CD4-positive, alpha-beta T cell (primary cell): ENCODE results near the gene CASQ2. TPM values are rescaled to one million over a fixed set of nuclear protein-coding genes. Genes with fewer than 3 reads are reported as not detected.

Experiments used
- ATAC-seq: fragments of 200-7000 bp; cut with Tn5 transposase; one replicate; pipeline ENCODE4 v1.10.0; 2022; ENCODE audit warnings: mild to moderate bottlenecking; ENCODE audit not compliant: poor library complexity
- CTCF ChIA-PET: fragments of 350-600 bp; sonication (Branson Sonifier 250); formaldehyde crosslinking; loops from one replicate; lab custom pipeline; 2021; ENCODE audit warnings: antibody characterized with exemption, inconsistent platforms; lab: Charles Lee
- POLR2A ChIA-PET: fragments of 350-600 bp; sonication (Branson Sonifier 250); formaldehyde crosslinking; loops from one replicate; lab custom pipeline; 2021; ENCODE audit warnings: antibody characterized with exemption, inconsistent platforms; lab: Charles Lee
- DNase-seq, 14 experiments: peaks; one replicate each; pipeline ENCODE4 v3.0.0-alpha.2; 2013 to 2020; ENCODE audit warnings: mixed read lengths in 2 of 14
- H3K27ac ChIP-seq, 2 donors: one replicate each; pipeline versions ENCODE4 v1.5.1 to v1.7.0; 2013; ENCODE audit warnings: low read length in 2 of 2, low read depth in 1 of 2, mild to moderate bottlenecking in 1 of 2
- H3K27me3 ChIP-seq, 2 experiments: 1 replicate in 1 of 2; 2 replicates in 1 of 2; pipeline versions ENCODE4 v1.6.1 to v1.7.0; 2013; ENCODE audit warnings: low read length in 2 of 2, control low read depth in 1 of 2, mild to moderate bottlenecking in 1 of 2, moderate library complexity in 1 of 2; ENCODE audit not compliant: insufficient read depth in 2 of 2, control insufficient read depth in 1 of 2
- H3K36me3 ChIP-seq: one replicate; pipeline ENCODE4 v1.6.1; 2013; ENCODE audit warnings: low read length, control low read depth; ENCODE audit not compliant: insufficient read depth
- H3K4me1 ChIP-seq: one replicate; pipeline ENCODE4 v1.6.1; 2013; ENCODE audit warnings: low read length, control low read depth; ENCODE audit not compliant: insufficient read depth
- H3K4me3 ChIP-seq: one replicate; pipeline ENCODE4 v1.5.1; 2013; ENCODE audit warnings: mild to moderate bottlenecking, low read length, moderate library complexity
- H3K9me3 ChIP-seq, 2 experiments: 1 replicate in 1 of 2; 2 replicates in 1 of 2; pipeline versions ENCODE4 v1.6.1 to v1.7.0; 2013; ENCODE audit warnings: low read length in 2 of 2, mild to moderate bottlenecking in 2 of 2, control low read depth in 1 of 2, moderate library complexity in 1 of 2; ENCODE audit not compliant: control insufficient read depth in 1 of 2, insufficient read depth in 1 of 2
- H3K27ac Mint-ChIP-seq: one replicate; pipeline ENCODE4 v1.8.0; 2020; ENCODE audit warnings: mixed read lengths
- H3K27me3 Mint-ChIP-seq: one replicate; pipeline ENCODE4 v1.8.0; 2021; ENCODE audit warnings: mixed read lengths
- H3K36me3 Mint-ChIP-seq: one replicate; pipeline ENCODE4 v1.8.0; 2021; ENCODE audit warnings: low read depth, mixed read lengths
- H3K4me1 Mint-ChIP-seq: one replicate; pipeline ENCODE4 v1.8.0; 2021; ENCODE audit warnings: low read depth, mixed read lengths
- H3K4me3 Mint-ChIP-seq: one replicate; pipeline ENCODE4 v1.8.0; 2020; ENCODE audit warnings: mild to moderate bottlenecking, mixed read lengths
- H3K9me3 Mint-ChIP-seq: one replicate; pipeline ENCODE4 v1.8.0; 2020; ENCODE audit warnings: mixed read lengths
- intact Hi-C, 2 experiments: fragments of 100-400 bp; cut with DNase I in 1 of 2; cut with micrococcal nuclease in 1 of 2; formaldehyde crosslinking; loops; one replicate each; pipeline versions ENCODE4 v1.15.1 to v1.9.0; 2023 to 2025; cut with DNase I, micrococcal nuclease
- total RNA-seq, 174 experiments: library from RNA in 2 of 174; stranded (reverse) in 2 of 174; gene quantifications; one replicate each; pipeline ENCODE4 v1.2.3 and lab custom pipeline; 2021 to 2026
- TF ChIP-seq, protein P1 (sequence below): fragments of 200-600 bp; IDR thresholded peaks from one replicate; pipeline ENCODE4 v1.8.0; 2022; ENCODE audit warnings: antibody characterized with exemption, mild to moderate bottlenecking

CASQ2 gene
- total RNA-seq, 2 experiments from 2014 or later, result not detected

DNA sequence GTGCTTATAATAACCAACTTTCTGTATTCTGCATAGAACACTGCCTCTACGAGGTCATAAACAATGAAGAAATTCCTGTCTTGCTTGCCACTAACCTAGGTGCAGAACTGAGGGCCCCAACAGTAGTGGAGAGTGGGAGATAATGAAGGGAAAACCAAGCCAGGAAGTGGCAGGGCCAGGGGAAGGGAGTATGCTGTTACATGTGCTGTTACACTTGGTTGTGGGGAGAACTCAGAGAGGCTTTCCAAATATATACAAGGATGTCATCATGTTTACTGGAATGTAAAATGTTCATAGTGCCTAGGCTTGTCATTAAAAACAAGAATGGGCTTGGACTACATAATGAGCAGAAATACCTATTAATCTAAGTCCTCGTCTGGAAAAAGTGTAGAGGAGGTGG lies 41.3 kb upstream of the CASQ2 start:
- no peaks in the 10 kb centered on the region for H3K36me3 ChIP-seq
- Mint-ChIP-seq H3K27ac (no peak overlapping the region), H3K36me3 (no peaks in the 10 kb centered on the region), H3K4me3 (no peak overlapping the region), H3K4me1 (no peaks in the 10 kb centered on the region), H3K27me3 (peaks cover 23% of the 10 kb centered on the region), H3K9me3 (no peaks in the 10 kb centered on the region)
- TF ChIP-seq, protein P1, sequence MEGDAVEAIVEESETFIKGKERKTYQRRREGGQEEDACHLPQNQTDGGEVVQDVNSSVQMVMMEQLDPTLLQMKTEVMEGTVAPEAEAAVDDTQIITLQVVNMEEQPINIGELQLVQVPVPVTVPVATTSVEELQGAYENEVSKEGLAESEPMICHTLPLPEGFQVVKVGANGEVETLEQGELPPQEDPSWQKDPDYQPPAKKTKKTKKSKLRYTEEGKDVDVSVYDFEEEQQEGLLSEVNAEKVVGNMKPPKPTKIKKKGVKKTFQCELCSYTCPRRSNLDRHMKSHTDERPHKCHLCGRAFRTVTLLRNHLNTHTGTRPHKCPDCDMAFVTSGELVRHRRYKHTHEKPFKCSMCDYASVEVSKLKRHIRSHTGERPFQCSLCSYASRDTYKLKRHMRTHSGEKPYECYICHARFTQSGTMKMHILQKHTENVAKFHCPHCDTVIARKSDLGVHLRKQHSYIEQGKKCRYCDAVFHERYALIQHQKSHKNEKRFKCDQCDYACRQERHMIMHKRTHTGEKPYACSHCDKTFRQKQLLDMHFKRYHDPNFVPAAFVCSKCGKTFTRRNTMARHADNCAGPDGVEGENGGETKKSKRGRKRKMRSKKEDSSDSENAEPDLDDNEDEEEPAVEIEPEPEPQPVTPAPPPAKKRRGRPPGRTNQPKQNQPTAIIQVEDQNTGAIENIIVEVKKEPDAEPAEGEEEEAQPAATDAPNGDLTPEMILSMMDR, result no peak
- no peak overlapping the region for H3K27ac ChIP-seq
- no peaks in the 10 kb centered on the region for H3K4me1 ChIP-seq
- POLR2A ChIA-PET, result no interaction called here
- H3K27me3 ChIP-seq, result peaks cover 0 to 10% of the 10 kb centered on the region in 2 experiments
- DNase-seq, result no peak
- H3K4me3 ChIP-seq, result no peak overlapping the region
- intact Hi-C loops, result loop anchor here in 1 of 2 experiments (5.0 kb wide), 1 partner anchor 172 kb away; no protein-coding TSS in a partner anchor
- ATAC-seq, result no peak
- no peaks in the 10 kb centered on the region for H3K9me3 ChIP-seq
- CTCF ChIA-PET, result no interaction called here

DNA sequence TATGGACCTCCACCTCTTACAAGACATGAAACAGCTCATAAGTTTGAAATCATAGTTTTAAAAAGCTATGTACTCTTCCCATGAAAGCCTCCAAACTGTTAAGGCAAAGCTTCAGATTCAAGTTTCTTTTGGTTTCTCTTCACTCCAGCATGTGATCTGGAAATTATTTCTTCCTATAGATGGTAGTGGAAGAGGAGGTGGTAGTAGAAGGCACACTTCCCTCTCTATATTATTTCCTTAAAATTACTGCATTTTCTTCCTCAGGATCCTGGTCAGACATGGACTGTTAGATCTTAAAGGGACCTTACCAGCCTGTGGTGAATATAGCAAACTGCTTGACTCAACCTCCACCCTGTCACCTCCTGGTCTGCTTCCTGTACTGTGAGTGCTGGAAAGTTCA lies 40.6 kb upstream of the CASQ2 start:
- no peaks in the 10 kb centered on the region for H3K4me1 ChIP-seq
- H3K4me3 ChIP-seq, result no peak overlapping the region
- no peaks in the 10 kb centered on the region for H3K9me3 Mint-ChIP-seq
- intact Hi-C loops, result loop anchor here in 1 of 2 experiments (5.0 kb wide), 1 partner anchor 173 kb away; no protein-coding TSS in a partner anchor
- H3K27me3 ChIP-seq, result peaks cover 0 to 13% of the 10 kb centered on the region in 2 experiments
- DNase-seq (no peak), ATAC-seq (no peak)
- no peak overlapping the region for H3K27ac ChIP-seq
- CTCF ChIA-PET, result no interaction called here
- no peaks in the 10 kb centered on the region for H3K36me3 ChIP-seq
- H3K4me1 Mint-ChIP-seq, result no peaks in the 10 kb centered on the region
- no peaks in the 10 kb centered on the region for H3K9me3 ChIP-seq
- POLR2A ChIA-PET, result no interaction called here
- H3K27ac Mint-ChIP-seq, result no peak overlapping the region
- no peak overlapping the region for H3K4me3 Mint-ChIP-seq
- H3K27me3 Mint-ChIP-seq, result peaks cover 23% of the 10 kb centered on the region
- TF ChIP-seq, protein P1, result no peak
- no peaks in the 10 kb centered on the region for H3K36me3 Mint-ChIP-seq

DNA sequence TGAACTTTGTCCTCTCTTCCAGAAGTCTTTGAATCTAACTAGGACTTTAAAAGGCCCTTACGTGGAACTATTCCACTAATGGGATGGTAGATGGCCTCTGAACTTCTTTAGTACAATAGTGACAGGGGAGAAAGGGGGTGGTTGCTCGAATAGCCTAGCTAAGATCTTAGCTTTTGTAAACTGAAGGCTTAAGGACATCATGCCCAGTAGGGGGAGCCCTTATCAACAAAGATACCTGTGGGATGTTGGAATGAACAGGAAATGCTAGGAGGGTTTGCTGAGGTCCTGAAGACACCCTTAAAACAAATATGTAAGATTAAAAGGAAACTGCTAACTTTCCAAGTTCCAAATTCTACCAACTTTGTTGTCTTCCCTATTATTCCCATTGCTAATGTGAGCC lies 39.2 kb upstream of the CASQ2 start:
- POLR2A ChIA-PET, result no interaction called here
- TF ChIP-seq, protein P1, result peak; percentile 46

More for the DNA sequence above, 39.2 kb upstream of the CASQ2 start:
- peaks cover 28% of the 10 kb centered on the region for H3K27me3 Mint-ChIP-seq
- Histone ChIP-seq H3K9me3 (no peaks in the 10 kb centered on the region), H3K4me3 (no peak overlapping the region), H3K27ac (no peak overlapping the region), H3K27me3 (peaks cover 0 to 15% of the 10 kb centered on the region in 2 experiments), H3K4me1 (no peaks in the 10 kb centered on the region), H3K36me3 (no peaks in the 10 kb centered on the region)
- H3K36me3 Mint-ChIP-seq, result no peaks in the 10 kb centered on the region
- CTCF ChIA-PET, result no interaction called here
- peak in 7 of 14 experiments; percentile 3 to 69 (median 28) for DNase-seq
- no peaks in the 10 kb centered on the region for H3K4me1 Mint-ChIP-seq
- peak; percentile 41 for ATAC-seq
- H3K4me3 Mint-ChIP-seq, result no peak overlapping the region
- H3K9me3 Mint-ChIP-seq, result no peaks in the 10 kb centered on the region
- intact Hi-C loops, result loop anchor here (2.0 to 5.0 kb wide), 2 partner anchors 175 to 691 kb away; no protein-coding TSS in a partner anchor
- H3K27ac Mint-ChIP-seq, result no peak overlapping the region
